ENCODE results near the gene RECQL5.

DNA sequence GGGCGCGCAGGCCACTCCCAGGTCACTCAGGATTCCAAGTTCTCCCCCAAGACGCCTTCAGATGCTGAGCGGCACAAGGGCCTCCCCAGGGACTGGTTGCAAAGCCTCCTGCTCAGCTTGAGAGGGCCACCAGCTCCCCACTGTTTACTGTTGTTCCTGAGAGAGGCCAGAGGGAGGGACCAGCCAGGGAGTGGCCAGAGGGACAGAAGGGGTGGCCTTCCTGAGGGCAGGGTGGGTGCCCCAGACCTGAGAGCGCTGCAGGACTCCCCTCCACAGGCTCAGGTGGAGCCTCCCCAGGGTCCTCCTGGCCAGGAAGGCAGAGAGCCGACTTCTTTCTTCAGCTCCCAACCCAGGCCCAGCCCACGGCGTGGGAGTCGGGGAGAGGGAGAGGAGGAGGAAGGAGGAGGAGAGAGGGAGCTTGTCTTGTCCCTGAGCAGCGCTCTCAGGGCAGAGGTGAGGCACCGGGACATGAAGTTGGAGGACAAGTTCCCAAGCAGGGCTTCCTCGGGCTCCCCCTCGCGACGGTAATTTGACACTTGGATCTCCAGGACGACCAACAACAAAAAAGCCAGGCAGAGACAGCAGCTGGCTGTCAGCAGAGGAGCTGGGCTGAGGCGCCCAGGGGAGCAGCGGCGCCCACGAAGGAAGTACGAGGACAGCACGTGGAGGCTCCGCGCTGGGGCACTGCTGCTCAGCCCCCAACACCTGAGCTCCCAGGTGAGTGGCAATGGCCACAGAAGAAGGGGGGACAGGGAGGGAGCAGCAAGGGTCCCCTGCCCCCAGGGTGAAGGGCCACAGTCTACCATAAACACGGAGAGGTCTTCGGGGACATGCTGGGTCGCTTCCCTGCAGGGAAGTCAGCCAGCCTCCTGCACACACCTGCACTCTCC lies 33.2 kb downstream of the RECQL5 start:
- TF ChIP-seq GATA2 (IDR thresholded peaks at IDR 0.05; ENCODE audit: low read depth, low read length) (no peak), GATA3 (IDR thresholded peaks at IDR 0.05; ENCODE audit: low read depth, low read length) (no peak)
